Subcutaneous adipose tissue (tissue), 4 donors: ENCODE measurements around the gene TCAP. TPM values are rescaled to one million over a fixed set of nuclear protein-coding genes. Genes with fewer than 3 reads are reported as not detected.

ENCODE experiments used
- total RNA-seq, 4 donors: library from RNA; depleted of rRNA; stranded (reverse); fragments of >200 nt; gene quantifications; one replicate each; pipeline ENCODE4 v1.1.0, GENCODE V29; 2016
- TF ChIP-seq, protein P1 (sequence below): fragments of 450-650 bp; IDR thresholded peaks from one replicate; pipeline ENCODE4 v1.5.1; 2016; ENCODE audit warnings: low read depth, mild to moderate bottlenecking, control low read depth, antibody characterized with exemption, moderate library complexity

Gene TCAP
- total RNA-seq, 4 donors from 2014 or later: 0.33 to 6.8 (median 0.66) TPM; not detected in 1

- TF ChIP-seq, protein P1, sequence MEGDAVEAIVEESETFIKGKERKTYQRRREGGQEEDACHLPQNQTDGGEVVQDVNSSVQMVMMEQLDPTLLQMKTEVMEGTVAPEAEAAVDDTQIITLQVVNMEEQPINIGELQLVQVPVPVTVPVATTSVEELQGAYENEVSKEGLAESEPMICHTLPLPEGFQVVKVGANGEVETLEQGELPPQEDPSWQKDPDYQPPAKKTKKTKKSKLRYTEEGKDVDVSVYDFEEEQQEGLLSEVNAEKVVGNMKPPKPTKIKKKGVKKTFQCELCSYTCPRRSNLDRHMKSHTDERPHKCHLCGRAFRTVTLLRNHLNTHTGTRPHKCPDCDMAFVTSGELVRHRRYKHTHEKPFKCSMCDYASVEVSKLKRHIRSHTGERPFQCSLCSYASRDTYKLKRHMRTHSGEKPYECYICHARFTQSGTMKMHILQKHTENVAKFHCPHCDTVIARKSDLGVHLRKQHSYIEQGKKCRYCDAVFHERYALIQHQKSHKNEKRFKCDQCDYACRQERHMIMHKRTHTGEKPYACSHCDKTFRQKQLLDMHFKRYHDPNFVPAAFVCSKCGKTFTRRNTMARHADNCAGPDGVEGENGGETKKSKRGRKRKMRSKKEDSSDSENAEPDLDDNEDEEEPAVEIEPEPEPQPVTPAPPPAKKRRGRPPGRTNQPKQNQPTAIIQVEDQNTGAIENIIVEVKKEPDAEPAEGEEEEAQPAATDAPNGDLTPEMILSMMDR: no peak
Measured at GRCh38 chr17:39638317-39638716, 26.8 kb upstream of the TCAP start.

DNA sequence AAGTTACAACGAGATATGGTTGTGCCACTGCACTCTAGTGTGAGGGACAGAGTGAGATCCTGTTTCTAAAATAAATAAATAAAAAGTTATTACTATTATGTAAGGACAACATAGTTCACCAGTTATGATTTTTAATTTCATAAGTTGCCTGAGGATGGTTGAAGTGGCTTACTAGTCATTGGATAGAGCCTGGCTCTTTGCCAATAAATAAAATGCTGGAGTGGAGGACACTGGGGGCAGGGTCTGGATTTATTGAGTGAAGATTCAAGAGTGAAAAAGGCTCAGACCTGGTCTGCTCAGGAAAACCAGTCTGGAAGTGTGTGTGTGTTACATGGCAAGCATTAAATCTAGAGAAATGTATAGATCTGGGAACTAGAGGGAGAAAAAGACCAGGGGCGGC is 26.1 kb upstream of the TCAP start:
- TF ChIP-seq, protein P1: no peak

GRCh38 chr17:39639566-39640458 is 25.3 kb upstream of the TCAP start:
- TF ChIP-seq, protein P1: no peak

DNA sequence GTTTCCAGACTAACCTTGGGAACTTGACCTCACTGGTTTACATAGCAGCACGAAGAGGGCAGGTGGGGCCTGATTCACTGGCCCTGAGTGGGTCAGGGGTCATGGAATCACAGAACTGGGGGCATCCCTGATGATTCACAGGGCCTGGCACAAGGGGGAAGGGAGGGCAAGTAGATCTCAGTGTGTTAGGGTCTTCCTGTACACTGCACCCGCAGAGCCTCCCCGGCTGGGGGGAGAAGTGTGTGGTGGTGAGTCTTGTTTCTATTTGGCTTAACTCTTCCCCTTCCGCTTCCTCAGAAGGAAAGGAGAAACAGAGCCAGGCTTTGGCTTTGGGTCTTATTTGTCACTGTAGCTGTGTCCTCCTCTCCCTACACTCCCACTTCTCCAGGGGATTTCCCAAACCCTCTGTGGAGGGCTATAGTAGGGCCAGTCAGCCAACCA is 24.5 kb upstream of the TCAP start:
- TF ChIP-seq, protein P1: no peak

GRCh38 chr17:39641097-39641496 is 24.1 kb upstream of the TCAP start:
- TF ChIP-seq, protein P1: no peak

GRCh38 chr17:39641883-39642282 is 23.3 kb upstream of the TCAP start:
- TF ChIP-seq, protein P1: no peak

GRCh38 chr17:39642291-39643074 is 22.7 kb upstream of the TCAP start:
- TF ChIP-seq, protein P1: no peak
